Upper lobe of right lung (tissue), 1 donor: ENCODE measurements around the gene PHACTR4. TPM values are rescaled to one million over a fixed set of nuclear protein-coding genes. Genes with fewer than 3 reads are reported as not detected.

Experiments used
- ATAC-seq: fragments of 200-7000 bp; cut with Tn5 transposase; one replicate; pipeline ENCODE4 v1.9.1; 2020; ENCODE audit warnings: mild to moderate bottlenecking, moderate library complexity
- DNase-seq: peaks from one replicate; pipeline ENCODE4 v3.0.0-alpha.2; 2020
- H3K27ac ChIP-seq: fragments of 200-600 bp; one replicate; pipeline ENCODE4 v1.8.0; 2022
- H3K27me3 ChIP-seq: fragments of 200-600 bp; one replicate; pipeline ENCODE4 v1.8.0; 2022; ENCODE audit warnings: mild to moderate bottlenecking
- H3K36me3 ChIP-seq: fragments of 200-600 bp; one replicate; pipeline ENCODE4 v1.8.0; 2022
- H3K4me1 ChIP-seq: fragments of 200-600 bp; one replicate; pipeline ENCODE4 v1.8.0; 2022
- H3K4me3 ChIP-seq: fragments of 200-600 bp; one replicate; pipeline ENCODE4 v1.8.0; 2022; ENCODE audit warnings: mild to moderate bottlenecking
- H3K9me3 ChIP-seq: fragments of 200-600 bp; one replicate; pipeline ENCODE4 v1.8.0; 2022
- intact Hi-C: fragments of 100-400 bp; cut with DNase I; formaldehyde crosslinking; loops from one replicate; pipeline ENCODE4 v1.11.0; 2022
- total RNA-seq: library from RNA; stranded (reverse); fragmentation: NEBNext Ultra II Directional; extraction: Animal tissue kit (Norgen Biotek cat#: 25700); gene quantifications from one replicate; pipeline ENCODE4 v1.2.1, GENCODE V29; 2021
- TF ChIP-seq, protein P1 (sequence below): fragments of 200-600 bp; IDR thresholded peaks from one replicate; pipeline ENCODE4 v1.8.0; 2022; ENCODE audit warnings: antibody characterized with exemption
- donor health status: DM: no; HTN: yes; CAD: no; lungs with severe emphysema.

The PHACTR4 gene
- total RNA-seq, 1 donor from 2014 or later = 43.2 TPM

DNA sequence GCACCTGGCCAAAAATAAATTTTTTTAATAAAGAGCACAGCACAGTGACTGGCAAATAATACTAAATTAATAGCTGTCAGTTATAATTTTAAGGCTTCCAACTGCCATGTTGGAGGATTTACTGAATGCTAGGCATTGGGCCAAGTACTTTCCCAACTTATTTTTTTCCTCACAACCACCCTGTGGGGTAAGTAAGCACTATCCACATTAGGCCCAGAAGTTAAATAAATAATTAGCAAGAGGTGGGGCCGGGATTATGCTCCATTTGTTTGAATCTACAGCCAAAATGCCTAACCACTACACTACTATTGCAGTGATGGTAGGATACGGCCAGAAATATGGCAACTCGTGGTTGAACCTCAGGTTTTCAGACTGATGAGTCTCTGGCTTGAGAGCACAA is 178.8 kb downstream of the PHACTR4 start:
- ATAC-seq (no peak), DNase-seq (no peak)
- no peaks in the 10 kb centered on the region for H3K4me1 ChIP-seq
- no peaks in the 10 kb centered on the region for H3K27me3 ChIP-seq
- H3K36me3 ChIP-seq = no peaks in the 10 kb centered on the region
- H3K27ac ChIP-seq = no peak overlapping the region
- intact Hi-C loops = no loop called here
- H3K9me3 ChIP-seq = no peaks in the 10 kb centered on the region
- TF ChIP-seq, protein P1, sequence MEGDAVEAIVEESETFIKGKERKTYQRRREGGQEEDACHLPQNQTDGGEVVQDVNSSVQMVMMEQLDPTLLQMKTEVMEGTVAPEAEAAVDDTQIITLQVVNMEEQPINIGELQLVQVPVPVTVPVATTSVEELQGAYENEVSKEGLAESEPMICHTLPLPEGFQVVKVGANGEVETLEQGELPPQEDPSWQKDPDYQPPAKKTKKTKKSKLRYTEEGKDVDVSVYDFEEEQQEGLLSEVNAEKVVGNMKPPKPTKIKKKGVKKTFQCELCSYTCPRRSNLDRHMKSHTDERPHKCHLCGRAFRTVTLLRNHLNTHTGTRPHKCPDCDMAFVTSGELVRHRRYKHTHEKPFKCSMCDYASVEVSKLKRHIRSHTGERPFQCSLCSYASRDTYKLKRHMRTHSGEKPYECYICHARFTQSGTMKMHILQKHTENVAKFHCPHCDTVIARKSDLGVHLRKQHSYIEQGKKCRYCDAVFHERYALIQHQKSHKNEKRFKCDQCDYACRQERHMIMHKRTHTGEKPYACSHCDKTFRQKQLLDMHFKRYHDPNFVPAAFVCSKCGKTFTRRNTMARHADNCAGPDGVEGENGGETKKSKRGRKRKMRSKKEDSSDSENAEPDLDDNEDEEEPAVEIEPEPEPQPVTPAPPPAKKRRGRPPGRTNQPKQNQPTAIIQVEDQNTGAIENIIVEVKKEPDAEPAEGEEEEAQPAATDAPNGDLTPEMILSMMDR = no peak
- no peak overlapping the region for H3K4me3 ChIP-seq

Other genes with a start within 250 kb of the PHACTR4 start
- gene PTAFR, start 193.1 kb upstream of the PHACTR4 start, total RNA-seq = 31.6 TPM
- 65.4 TPM for gene DNAJC8, start 136.7 kb upstream of the PHACTR4 start, total RNA-seq
- 87.2 TPM for gene ATP5IF1, start 133.6 kb upstream of the PHACTR4 start, total RNA-seq
- gene SESN2, start 110.2 kb upstream of the PHACTR4 start, total RNA-seq = 15.6 TPM
- gene MED18, start 40.7 kb upstream of the PHACTR4 start, total RNA-seq = 14.0 TPM
- gene RCC1, start 136.3 kb downstream of the PHACTR4 start, total RNA-seq = 27.9 TPM
- gene TRNAU1AP, start 183.3 kb downstream of the PHACTR4 start, total RNA-seq = 24.5 TPM
- gene RAB42, start 222.5 kb downstream of the PHACTR4 start, total RNA-seq = 5.5 TPM